SK-N-SH treated with all-trans-retinoic acid at 6 μM for 48 hours (cell line): Measurements from ENCODE around the gene RAB30.

Experiments used
- CSRNP3 ChIP-seq: fragments of 250-450 bp; sonication (Bioruptor Pico); IDR thresholded peaks from 2 replicates; pipeline ENCODE4 v1.5.1; 2021; ENCODE audit warnings: mild to moderate bottlenecking, moderate library complexity
- GLIS3 ChIP-seq: fragments of 250-450 bp; sonication (Bioruptor Pico); IDR thresholded peaks from 2 replicates; pipeline ENCODE4 v1.5.0; 2020; ENCODE audit warnings: mild to moderate bottlenecking, moderate library complexity
- OSR1 ChIP-seq: fragments of 250-450 bp; sonication (Bioruptor Pico); IDR thresholded peaks from 2 replicates; pipeline ENCODE4 v1.8.0; 2022; ENCODE audit warnings: moderate library complexity, mild to moderate bottlenecking, inconsistent platforms
- PPARA ChIP-seq: fragments of 250-450 bp; sonication (Bioruptor Pico); IDR thresholded peaks from 2 replicates; pipeline ENCODE4 v1.5.0; 2020; ENCODE audit warnings: mild to moderate bottlenecking, borderline replicate concordance
- ZC3H10 ChIP-seq: fragments of 250-450 bp; sonication (Bioruptor Pico); IDR thresholded peaks from 2 replicates; pipeline ENCODE4 v1.5.1; 2021; ENCODE audit warnings: mild to moderate bottlenecking, moderate library complexity
- ZNF8 ChIP-seq: fragments of 450-650 bp; formaldehyde crosslinking; IDR thresholded peaks from 2 replicates; pipeline ENCODE4 v1.5.0; 2020; ENCODE audit warnings: mild to moderate bottlenecking, moderate library complexity

GRCh38 chr11:83007477-83007876 lies 64.2 kb downstream of the RAB30 start:
- TF ChIP-seq GLIS3 (CRISPR knock-in tag) (no peak), CSRNP3 (CRISPR knock-in tag) (no peak), ZC3H10 (CRISPR knock-in tag) (no peak), OSR1 (CRISPR knock-in tag) (no peak), ZNF8 (CRISPR knock-in tag) (no peak), PPARA (CRISPR knock-in tag) (no peak)
